ENCODE measurements around the gene C16orf78.

C16orf78 gene

DNA sequence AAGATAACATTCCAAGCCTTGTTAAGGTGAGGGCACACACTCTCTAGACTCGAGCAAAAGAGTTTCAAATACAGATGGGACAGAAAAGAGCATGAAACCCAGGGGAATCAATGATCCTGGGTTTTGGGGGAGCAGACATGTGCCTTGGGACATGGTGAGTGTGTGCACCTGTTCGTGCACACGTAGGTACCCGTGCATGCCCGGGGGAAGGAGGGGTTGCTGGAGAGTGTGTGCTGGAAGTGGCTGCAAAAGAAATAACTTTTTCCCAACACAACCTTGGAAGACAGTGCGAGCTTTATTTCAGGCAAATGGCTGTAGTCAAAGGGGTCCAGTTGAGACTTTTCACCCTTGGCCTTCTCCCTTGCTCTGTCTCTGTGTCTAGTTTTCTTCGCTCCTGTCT is 62.6 kb downstream of the C16orf78 start:
- TF ChIP-seq ARNTL (CRISPR knock-in tag; IDR thresholded peaks at IDR 0.05; ENCODE audit: borderline replicate concordance, low read depth) (no peak), ZFP3 (CRISPR knock-in tag; IDR thresholded peaks at IDR 0.05) (no peak)
- no peak for ATAC-seq

GRCh38 chr16:49437344-49437743 is 63.7 kb downstream of the C16orf78 start:
- TF ChIP-seq SNAI2 (CRISPR knock-in tag; IDR thresholded peaks at IDR 0.05) (no peak), RARB (CRISPR knock-in tag; IDR thresholded peaks at IDR 0.05) (no peak), TCF4 (CRISPR knock-in tag; IDR thresholded peaks at IDR 0.05; ENCODE audit: borderline replicate concordance) (no peak), TSHZ2 (CRISPR knock-in tag; IDR thresholded peaks at IDR 0.05) (no peak), ZNF565 (CRISPR knock-in tag; conservative IDR thresholded peaks at IDR 0.05; ENCODE audit: low read depth) (no peak), ZFP30 (CRISPR knock-in tag; IDR thresholded peaks at IDR 0.05) (no peak), PPARA (CRISPR knock-in tag; IDR thresholded peaks at IDR 0.05; ENCODE audit: borderline replicate concordance) (no peak), ZNF8 (CRISPR knock-in tag; IDR thresholded peaks at IDR 0.05) (no peak), ISL1 (CRISPR knock-in tag; IDR thresholded peaks at IDR 0.05) (no peak), CSRNP3 (CRISPR knock-in tag; IDR thresholded peaks at IDR 0.05) (no peak), GLIS3 (CRISPR knock-in tag; IDR thresholded peaks at IDR 0.05) (no peak), ARNTL (CRISPR knock-in tag; IDR thresholded peaks at IDR 0.05; ENCODE audit: borderline replicate concordance, low read depth) (no peak), ZC3H10 (CRISPR knock-in tag; IDR thresholded peaks at IDR 0.05) (no peak), TOX (CRISPR knock-in tag; IDR thresholded peaks at IDR 0.05; ENCODE audit: borderline replicate concordance) (no peak)
- TF ChIP-seq, protein P1, sequence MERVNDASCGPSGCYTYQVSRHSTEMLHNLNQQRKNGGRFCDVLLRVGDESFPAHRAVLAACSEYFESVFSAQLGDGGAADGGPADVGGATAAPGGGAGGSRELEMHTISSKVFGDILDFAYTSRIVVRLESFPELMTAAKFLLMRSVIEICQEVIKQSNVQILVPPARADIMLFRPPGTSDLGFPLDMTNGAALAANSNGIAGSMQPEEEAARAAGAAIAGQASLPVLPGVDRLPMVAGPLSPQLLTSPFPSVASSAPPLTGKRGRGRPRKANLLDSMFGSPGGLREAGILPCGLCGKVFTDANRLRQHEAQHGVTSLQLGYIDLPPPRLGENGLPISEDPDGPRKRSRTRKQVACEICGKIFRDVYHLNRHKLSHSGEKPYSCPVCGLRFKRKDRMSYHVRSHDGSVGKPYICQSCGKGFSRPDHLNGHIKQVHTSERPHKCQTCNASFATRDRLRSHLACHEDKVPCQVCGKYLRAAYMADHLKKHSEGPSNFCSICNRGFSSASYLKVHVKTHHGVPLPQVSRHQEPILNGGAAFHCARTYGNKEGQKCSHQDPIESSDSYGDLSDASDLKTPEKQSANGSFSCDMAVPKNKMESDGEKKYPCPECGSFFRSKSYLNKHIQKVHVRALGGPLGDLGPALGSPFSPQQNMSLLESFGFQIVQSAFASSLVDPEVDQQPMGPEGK (CRISPR knock-in tag; IDR thresholded peaks at IDR 0.05; ENCODE audit: borderline replicate concordance), result no peak
- no peak for ATAC-seq

GRCh38 chr16:49439050-49439449 is 65.4 kb downstream of the C16orf78 start:
- ATAC-seq, result no peak
- TF ChIP-seq RARB (CRISPR knock-in tag; IDR thresholded peaks at IDR 0.05), result no peak
- no peak for TF ChIP-seq CREB5 (CRISPR knock-in tag; IDR thresholded peaks at IDR 0.05; ENCODE audit: low read depth)
- TF ChIP-seq ZFP3 (CRISPR knock-in tag; IDR thresholded peaks at IDR 0.05), result no peak
- no peak for TF ChIP-seq TSHZ2 (CRISPR knock-in tag; IDR thresholded peaks at IDR 0.05)
- TF ChIP-seq TOX (CRISPR knock-in tag; IDR thresholded peaks at IDR 0.05; ENCODE audit: borderline replicate concordance), result no peak
- TF ChIP-seq ISL1 (CRISPR knock-in tag; IDR thresholded peaks at IDR 0.05), result no peak
- TF ChIP-seq ZC3H10 (CRISPR knock-in tag; IDR thresholded peaks at IDR 0.05), result no peak
- no peak for TF ChIP-seq GLIS3 (CRISPR knock-in tag; IDR thresholded peaks at IDR 0.05)

DNA sequence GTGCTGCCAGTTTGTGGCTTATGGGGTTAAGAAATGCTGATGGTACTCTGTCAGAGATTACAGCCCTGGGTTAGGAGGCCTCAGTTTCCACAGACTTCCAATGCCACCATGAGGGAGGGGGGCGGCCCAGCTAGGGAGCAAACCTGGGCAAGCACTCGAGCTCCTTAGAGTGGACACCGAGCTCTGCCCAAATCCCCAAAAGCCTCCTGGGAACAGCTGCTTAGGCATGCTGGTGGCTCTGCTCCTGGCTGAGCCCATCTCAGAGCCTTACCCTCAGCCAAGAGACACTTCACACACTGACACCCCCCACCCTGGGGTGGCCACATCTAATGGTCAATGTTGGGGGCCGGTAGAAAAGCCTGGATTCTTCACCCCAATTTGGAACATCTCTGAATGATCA is 66.1 kb downstream of the C16orf78 start:
- no peak for TF ChIP-seq ZFP30 (CRISPR knock-in tag; IDR thresholded peaks at IDR 0.05)
- ATAC-seq, result no peak
